H9 (cell line): ENCODE measurements around the gene SEC22A. TPM values are rescaled to one million over a fixed set of nuclear protein-coding genes. Genes with fewer than 3 reads are reported as not detected.
A peak's percentile ranks its signal among the peaks of the same experiment; 100 is the strongest.

Source experiments
- DNase-seq: peaks from one replicate; pipeline ENCODE4 v3.0.0-alpha.2; 2017
- H2AFZ ChIP-seq: one replicate; pipeline ENCODE4 v1.6.1; 2013; ENCODE audit warnings: mild to moderate bottlenecking, low read length, control low read depth, moderate library complexity
- H2AK5ac ChIP-seq: 2 replicates; pipeline ENCODE4 v1.6.1; 2013; ENCODE audit warnings: low read length, control low read depth, mixed read lengths; ENCODE audit not compliant: insufficient read length
- H2BK120ac ChIP-seq: one replicate; pipeline ENCODE4 v1.6.1; 2013; ENCODE audit warnings: low read depth, mild to moderate bottlenecking, low read length, control low read depth, inconsistent platforms; ENCODE audit not compliant: poor library complexity, severe bottlenecking
- H2BK12ac ChIP-seq: 2 replicates; pipeline ENCODE4 v1.6.1; 2013; ENCODE audit warnings: low read length, control low read depth, mixed read lengths, low read depth; ENCODE audit not compliant: insufficient read length
- H2BK15ac ChIP-seq: 2 replicates; pipeline ENCODE4 v1.6.1; 2013; ENCODE audit warnings: low read depth, low read length, control low read depth
- H2BK20ac ChIP-seq: one replicate; pipeline ENCODE4 v1.6.1; 2013; ENCODE audit warnings: low read depth, mild to moderate bottlenecking, low read length, control low read depth, inconsistent platforms; ENCODE audit not compliant: poor library complexity, severe bottlenecking
- H2BK5ac ChIP-seq: 2 replicates; pipeline ENCODE4 v1.6.1; 2013; ENCODE audit warnings: low read length, control low read depth, mixed read lengths; ENCODE audit not compliant: insufficient read length
- H3K14ac ChIP-seq: 2 replicates; pipeline ENCODE4 v1.6.1; 2013; ENCODE audit warnings: low read length, control low read depth; ENCODE audit not compliant: insufficient read depth
- H3K18ac ChIP-seq: 2 replicates; pipeline ENCODE4 v1.6.1; 2013; ENCODE audit warnings: low read depth, mild to moderate bottlenecking, mixed read lengths, low read length, control low read depth; ENCODE audit not compliant: insufficient read length
- H3K23ac ChIP-seq: 2 replicates; pipeline ENCODE4 v1.6.1; 2013; ENCODE audit warnings: low read length, control low read depth, mixed read lengths, low read depth; ENCODE audit not compliant: insufficient read length
- H3K23me2 ChIP-seq: 2 replicates; pipeline ENCODE4 v1.6.1; 2013; ENCODE audit warnings: low read depth, mild to moderate bottlenecking, mixed read lengths, low read length, control low read depth; ENCODE audit not compliant: insufficient read length, poor library complexity, severe bottlenecking
- H3K27ac ChIP-seq: 2 replicates; pipeline ENCODE4 v1.5.1; 2013; ENCODE audit warnings: low read length, control low read depth, mixed read lengths, low read depth; ENCODE audit not compliant: insufficient read length
- H3K27me3 ChIP-seq: 2 replicates; pipeline ENCODE4 v1.6.1; 2013; ENCODE audit warnings: low read length, control low read depth, inconsistent platforms; ENCODE audit not compliant: insufficient read depth
- H3K4ac ChIP-seq: 2 replicates; pipeline ENCODE4 v1.6.1; 2013; ENCODE audit warnings: low read depth, mild to moderate bottlenecking, control low read depth, inconsistent platforms, low read length, moderate library complexity
- H3K4me1 ChIP-seq: 2 replicates; pipeline ENCODE4 v1.6.1; 2013; ENCODE audit warnings: low read length, control low read depth, inconsistent platforms; ENCODE audit not compliant: insufficient read depth
- H3K4me2 ChIP-seq: 2 replicates; pipeline ENCODE4 v1.6.1; 2013; ENCODE audit warnings: low read length, control low read depth, mixed read lengths; ENCODE audit not compliant: insufficient read length, insufficient read depth
- H3K56ac ChIP-seq: 2 replicates; pipeline ENCODE4 v1.6.1; 2013; ENCODE audit warnings: low read depth, mild to moderate bottlenecking, mixed read lengths, low read length, control low read depth; ENCODE audit not compliant: insufficient read length
- H3K79me1 ChIP-seq: 2 replicates; pipeline ENCODE4 v1.6.1; 2013; ENCODE audit warnings: low read depth, mild to moderate bottlenecking, moderate library complexity, low read length, control low read depth, inconsistent platforms; ENCODE audit not compliant: insufficient read depth, poor library complexity, severe bottlenecking
- H3K79me2 ChIP-seq: 2 replicates; pipeline ENCODE4 v1.6.1; 2013; ENCODE audit warnings: low read length, control low read depth, inconsistent platforms; ENCODE audit not compliant: insufficient read depth
- H3K9ac ChIP-seq: 2 replicates; pipeline ENCODE4 v1.6.1; 2013; ENCODE audit warnings: low read length, control low read depth, mixed read lengths; ENCODE audit not compliant: insufficient read length; ENCODE audit errors: extremely low read depth
- H3K9me3 ChIP-seq: one replicate; pipeline ENCODE4 v1.6.1; 2013; ENCODE audit warnings: low read depth, low read length, inconsistent platforms; ENCODE audit not compliant: control insufficient read depth
- H3T11ph ChIP-seq: one replicate; pipeline ENCODE4 v1.6.1; 2013; ENCODE audit warnings: mild to moderate bottlenecking, low read length, control low read depth, inconsistent platforms
- H4K20me1 ChIP-seq: one replicate; pipeline ENCODE4 v1.6.1; 2013; ENCODE audit not compliant: control insufficient read depth, insufficient read length, insufficient read depth
- H4K5ac ChIP-seq: 2 replicates; pipeline ENCODE4 v1.6.1; 2013; ENCODE audit warnings: low read depth, mild to moderate bottlenecking, mixed read lengths, low read length, control low read depth; ENCODE audit not compliant: insufficient read length
- H4K8ac ChIP-seq: replicated peaks from 2 replicates; pipeline ENCODE4 v1.6.1; 2013; ENCODE audit warnings: low read length, control low read depth, mixed read lengths, low read depth; ENCODE audit not compliant: insufficient read length
- H4K91ac ChIP-seq: 2 replicates; pipeline ENCODE4 v1.6.1; 2013; ENCODE audit warnings: low read depth, mild to moderate bottlenecking, moderate library complexity, mixed read lengths, low read length, control low read depth; ENCODE audit not compliant: insufficient read length
- H3K27ac Mint-ChIP-seq, 3 experiments: 2 replicates in 2 of 3; 3 replicates in 1 of 3; pipeline ENCODE4 v1.8.0; 2020 to 2021; ENCODE audit warnings: mixed read lengths in 3 of 3, mild to moderate bottlenecking in 1 of 3, moderate library complexity in 1 of 3
- H3K27me3 Mint-ChIP-seq: 2 replicates; pipeline ENCODE4 v1.8.0; 2021; ENCODE audit warnings: low read depth, mild to moderate bottlenecking, moderate library complexity, mixed read lengths
- H3K36me3 Mint-ChIP-seq, 3 experiments: 2 replicates in 2 of 3; 3 replicates in 1 of 3; pipeline ENCODE4 v1.8.0; 2020 to 2021; ENCODE audit warnings: low read depth in 3 of 3, mixed read lengths in 3 of 3; ENCODE audit not compliant: insufficient read depth in 1 of 3
- H3K4me1 Mint-ChIP-seq, 2 experiments: 2 replicates each; pipeline ENCODE4 v1.8.0; 2020; ENCODE audit warnings: mixed read lengths in 2 of 2
- H3K4me3 Mint-ChIP-seq, 2 experiments: 2 replicates in 1 of 2; 3 replicates in 1 of 2; pipeline ENCODE4 v1.8.0; 2020 to 2021; ENCODE audit warnings: mild to moderate bottlenecking in 2 of 2, mixed read lengths in 2 of 2, moderate library complexity in 1 of 2
- H3K9me3 Mint-ChIP-seq, 2 experiments: 2 replicates in 1 of 2; 3 replicates in 1 of 2; pipeline ENCODE4 v1.8.0; 2020; ENCODE audit warnings: mild to moderate bottlenecking in 2 of 2, mixed read lengths in 2 of 2, moderate library complexity in 1 of 2
- WGBS: extraction: QIAGEN DNeasy Blood & Tissue Kit; methylation state at CpG from one replicate; pipeline ENCODE4 v1.1.7; 2013; ENCODE audit warnings: missing lambda C conversion rate, low lambda C conversion rate, mixed read lengths; ENCODE audit not compliant: insufficient read length; ENCODE audit errors: extremely low coverage; 5-methylcytosine and 5-hydroxymethylcytosine counted together
- total RNA-seq: library from RNA; stranded (reverse); gene quantifications from 2 replicates; pipeline ENCODE4 v1.2.1, GENCODE V29; 2021
- TF ChIP-seq, protein P1 (sequence below): fragments of 200-600 bp; sonication (generic); conservative IDR thresholded peaks from 3 replicates; pipeline ENCODE4 v1.8.0; 2021; ENCODE audit warnings: antibody characterized with exemption, mild to moderate bottlenecking

The SEC22A gene
- total RNA-seq, 1 experiment from 2014 or later = 9.9 TPM

DNA sequence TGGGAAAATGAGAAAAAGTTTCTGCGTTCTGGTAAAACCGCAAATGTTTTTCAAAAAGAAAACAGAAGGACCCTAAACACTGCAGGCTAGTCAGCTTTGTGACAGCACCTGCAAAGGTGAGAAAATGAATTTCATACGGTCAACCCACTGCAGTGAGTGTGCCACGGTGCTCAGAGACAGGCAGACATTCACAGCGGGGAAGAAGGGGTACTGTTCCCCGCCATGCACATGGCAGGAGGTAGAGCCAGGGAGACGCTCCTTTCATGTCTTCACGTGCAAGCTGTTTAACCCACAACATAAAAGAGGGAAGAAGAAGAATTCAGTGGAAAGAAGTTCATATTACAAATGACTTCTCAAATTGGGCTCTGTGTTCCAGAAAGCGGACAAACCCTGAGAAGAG, 109.5 kb downstream of the SEC22A start:
- whole genome bisulfite sequencing = no CpG with 5 or more reads among the region's 9 CpGs
- peaks cover 8% of the 10 kb centered on the region for H3K23me2 ChIP-seq
- H3K79me1 ChIP-seq = no peaks in the 10 kb centered on the region
- H3K27ac ChIP-seq = no peak overlapping the region
- H3K9ac ChIP-seq = no peak overlapping the region
- TF ChIP-seq, protein P1, sequence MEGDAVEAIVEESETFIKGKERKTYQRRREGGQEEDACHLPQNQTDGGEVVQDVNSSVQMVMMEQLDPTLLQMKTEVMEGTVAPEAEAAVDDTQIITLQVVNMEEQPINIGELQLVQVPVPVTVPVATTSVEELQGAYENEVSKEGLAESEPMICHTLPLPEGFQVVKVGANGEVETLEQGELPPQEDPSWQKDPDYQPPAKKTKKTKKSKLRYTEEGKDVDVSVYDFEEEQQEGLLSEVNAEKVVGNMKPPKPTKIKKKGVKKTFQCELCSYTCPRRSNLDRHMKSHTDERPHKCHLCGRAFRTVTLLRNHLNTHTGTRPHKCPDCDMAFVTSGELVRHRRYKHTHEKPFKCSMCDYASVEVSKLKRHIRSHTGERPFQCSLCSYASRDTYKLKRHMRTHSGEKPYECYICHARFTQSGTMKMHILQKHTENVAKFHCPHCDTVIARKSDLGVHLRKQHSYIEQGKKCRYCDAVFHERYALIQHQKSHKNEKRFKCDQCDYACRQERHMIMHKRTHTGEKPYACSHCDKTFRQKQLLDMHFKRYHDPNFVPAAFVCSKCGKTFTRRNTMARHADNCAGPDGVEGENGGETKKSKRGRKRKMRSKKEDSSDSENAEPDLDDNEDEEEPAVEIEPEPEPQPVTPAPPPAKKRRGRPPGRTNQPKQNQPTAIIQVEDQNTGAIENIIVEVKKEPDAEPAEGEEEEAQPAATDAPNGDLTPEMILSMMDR = no peak
- no peak overlapping the region for H3K4ac ChIP-seq
- H3K56ac ChIP-seq = no peak overlapping the region
- no peak for DNase-seq
- no peak overlapping the region for H3K18ac ChIP-seq
- no peak overlapping the region for H2BK12ac ChIP-seq
- no peak overlapping the region for H3K14ac ChIP-seq
- no peak overlapping the region for H3K23ac ChIP-seq
- Mint-ChIP-seq H3K27ac (peak overlapping the region in 1 of 3 experiments; percentile 1; a peak in 1 of 7 replicates), H3K9me3 (no peaks in the 10 kb centered on the region), H3K4me3 (no peak overlapping the region), H3K36me3 (peaks cover 0 to 3% (median 0%) of the 10 kb centered on the region in 3 experiments; a peak in 3 of 7 replicates), H3K27me3 (no peaks in the 10 kb centered on the region), H3K4me1 (peaks cover 57 to 67% of the 10 kb centered on the region in 2 experiments)
- no peak overlapping the region for H2BK5ac ChIP-seq
- no peaks in the 10 kb centered on the region for H3K27me3 ChIP-seq
- no peak overlapping the region for H4K5ac ChIP-seq
- no peak overlapping the region for H3T11ph ChIP-seq
- H2AFZ ChIP-seq = no peak overlapping the region
- no peaks in the 10 kb centered on the region for H4K20me1 ChIP-seq
- H2BK15ac ChIP-seq = no peak overlapping the region
- H2BK120ac ChIP-seq = no peak overlapping the region
- H4K8ac ChIP-seq = no peak overlapping the region
- no peak overlapping the region for H2AK5ac ChIP-seq
- no peak overlapping the region for H3K4me2 ChIP-seq
- H3K9me3 ChIP-seq = no peaks in the 10 kb centered on the region
- H2BK20ac ChIP-seq = no peak overlapping the region
- H3K4me1 ChIP-seq = peaks cover 29% of the 10 kb centered on the region; the same call in 1 of the 2 replicates
- H4K91ac ChIP-seq = no peak overlapping the region
- peaks cover 2% of the 10 kb centered on the region; the same call in 1 of the 2 replicates for H3K79me2 ChIP-seq
